GM19395 (cell line): Measurements from ENCODE around the gene TERT.

ENCODE experiments used
- ATAC-seq: cut with Tn5 transposase; IDR thresholded peaks from one replicate; pipeline ENCODE4 v1.9.1; 2021; ENCODE audit warnings: mild to moderate bottlenecking, moderate library complexity; ENCODE audit not compliant: unreplicated experiment

TERT gene

GRCh38 chr5:1265026-1265425 lies 29.8 kb downstream of the TERT start:
- no peak for ATAC-seq

- no peak for ATAC-seq
These were observed 30.7 kb downstream of the TERT start for GRCh38 chr5:1264211-1264610.

DNA sequence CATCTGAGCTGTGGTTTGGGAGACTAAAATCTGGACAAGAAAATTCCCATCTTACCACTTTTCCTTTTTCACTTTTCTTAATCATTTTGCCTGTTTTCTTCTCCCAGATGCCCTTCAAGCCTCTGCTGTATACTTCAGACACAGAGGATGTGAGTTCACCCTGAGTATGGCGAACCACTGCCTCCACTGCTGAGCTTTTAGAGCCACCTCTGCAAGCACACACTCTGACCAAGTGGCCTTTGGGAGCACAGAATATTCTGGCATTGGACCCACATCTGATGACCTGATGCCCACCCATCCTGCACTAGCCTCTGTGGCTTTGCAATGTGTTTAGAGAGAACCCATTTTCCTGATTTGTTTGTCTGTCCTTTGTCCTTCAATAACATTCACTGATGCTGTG lies 32.5 kb downstream of the TERT start:
- ATAC-seq = no peak

- ATAC-seq = no peak
These were observed 33.2 kb downstream of the TERT start for GRCh38 chr5:1261643-1262042.

GRCh38 chr5:1259806-1260480 lies 34.9 kb downstream of the TERT start:
- ATAC-seq = no peak

DNA sequence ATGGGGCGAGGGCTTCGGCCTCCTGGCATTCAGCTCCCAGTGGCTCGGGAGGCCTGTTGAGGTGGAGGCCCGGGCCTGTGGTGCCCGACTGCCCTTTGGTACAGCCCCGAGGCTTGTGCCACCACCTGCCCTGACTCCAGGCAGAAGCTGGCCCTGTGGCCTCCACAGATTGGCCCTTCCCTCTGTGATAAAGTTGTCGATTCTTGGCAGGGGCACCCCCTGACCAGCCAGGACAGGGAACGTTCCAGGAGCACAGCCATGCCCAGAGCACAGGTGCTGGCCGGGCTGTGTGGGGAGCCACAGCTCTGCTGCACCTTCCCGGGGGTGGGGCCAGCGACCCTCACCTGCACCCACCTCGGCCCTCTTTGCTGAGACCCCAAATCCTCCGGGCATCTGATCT lies 37.0 kb downstream of the TERT start:
- ATAC-seq = no peak

DNA sequence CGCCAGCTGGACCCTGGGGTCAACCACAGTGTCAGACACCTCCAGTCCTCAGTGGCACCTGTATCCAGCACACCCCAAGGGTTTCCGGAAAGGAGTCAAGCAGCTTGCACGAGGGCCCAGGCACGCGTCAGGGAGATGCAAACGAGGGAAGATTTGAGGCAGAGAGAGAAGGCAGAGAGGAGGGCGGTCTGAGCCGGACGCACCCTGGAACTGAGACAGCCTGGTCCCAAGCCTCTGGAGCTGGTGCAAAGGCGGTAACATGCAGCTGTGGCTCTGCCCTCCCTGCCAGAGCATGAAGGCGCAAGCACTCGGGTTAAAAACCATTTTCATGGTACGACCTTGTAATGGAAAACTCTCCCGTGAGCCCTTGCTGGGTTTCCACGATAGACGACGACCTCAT lies 37.5 kb downstream of the TERT start:
- no peak for ATAC-seq

DNA sequence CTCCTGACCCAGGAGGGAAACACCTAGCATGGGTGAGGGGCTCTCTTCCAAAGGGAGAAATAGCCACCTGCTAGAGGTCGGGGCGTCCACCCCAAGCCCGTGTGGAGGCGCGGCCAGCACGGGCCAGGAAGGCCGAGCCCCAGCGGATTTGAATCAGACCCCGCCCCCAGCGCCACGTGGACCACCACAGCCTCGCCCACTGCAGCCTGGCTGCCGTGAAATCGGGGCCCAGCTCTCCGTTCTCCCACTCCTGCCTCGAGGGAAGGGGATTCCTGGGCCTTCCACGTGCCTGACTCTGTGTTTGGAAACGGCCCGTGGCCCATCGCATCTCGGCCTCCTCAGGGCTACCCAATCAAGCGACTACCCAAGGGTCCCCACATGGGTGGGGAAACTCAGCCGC lies 38.1 kb downstream of the TERT start:
- no peak for ATAC-seq

- ATAC-seq = no peak
These were observed 39.7 kb downstream of the TERT start for GRCh38 chr5:1255081-1255561.

DNA sequence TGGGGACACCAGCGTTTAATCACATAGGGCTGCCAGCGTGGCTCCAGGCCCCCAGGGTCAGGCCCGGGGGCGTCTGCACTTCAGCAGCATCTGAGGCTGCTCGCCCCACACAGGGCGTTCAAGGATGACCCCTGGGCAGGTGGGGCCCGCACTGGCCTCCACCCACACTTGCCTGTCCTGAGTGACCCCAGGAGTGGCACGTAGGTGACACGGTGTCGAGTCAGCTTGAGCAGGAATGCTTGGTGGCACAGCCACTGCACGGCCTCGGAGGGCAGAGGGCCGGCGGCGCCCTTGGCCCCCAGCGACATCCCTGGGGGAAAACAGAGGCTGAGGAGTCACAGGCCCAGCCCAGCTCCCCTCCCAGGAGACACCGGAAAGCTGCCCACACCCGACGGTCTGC lies 40.7 kb downstream of the TERT start:
- ATAC-seq = no peak

DNA sequence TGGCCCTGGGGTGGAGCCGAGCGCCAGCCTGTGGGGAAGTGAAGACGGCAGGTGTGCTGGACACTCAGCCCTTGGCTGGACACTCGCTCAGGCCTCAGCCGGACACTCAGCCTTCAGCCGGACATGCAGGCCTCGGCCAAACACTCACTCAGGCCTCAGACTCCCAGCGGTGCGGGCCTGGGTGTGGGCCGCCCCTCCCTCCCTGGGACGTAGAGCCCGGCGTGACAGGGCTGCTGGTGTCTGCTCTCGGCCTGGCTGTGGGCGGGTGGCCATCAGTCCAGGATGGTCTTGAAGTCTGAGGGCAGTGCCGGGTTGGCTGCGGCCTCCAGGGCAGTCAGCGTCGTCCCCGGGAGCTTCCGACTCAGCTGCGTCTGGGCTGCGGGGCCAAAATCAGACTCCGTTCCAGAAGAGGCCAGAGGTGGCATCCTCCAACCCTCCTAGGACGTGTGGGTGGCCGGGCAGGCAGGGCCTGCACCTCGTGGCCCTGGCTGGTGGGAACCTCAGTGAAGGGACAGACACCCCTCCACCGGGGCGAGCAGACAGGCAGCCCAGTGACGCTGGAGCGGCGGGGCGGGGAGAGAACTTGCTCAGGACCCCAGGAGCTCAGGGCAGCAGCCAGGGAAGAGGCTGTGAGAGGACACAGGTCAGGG lies 41.3 kb downstream of the TERT start:
- no peak for ATAC-seq

DNA sequence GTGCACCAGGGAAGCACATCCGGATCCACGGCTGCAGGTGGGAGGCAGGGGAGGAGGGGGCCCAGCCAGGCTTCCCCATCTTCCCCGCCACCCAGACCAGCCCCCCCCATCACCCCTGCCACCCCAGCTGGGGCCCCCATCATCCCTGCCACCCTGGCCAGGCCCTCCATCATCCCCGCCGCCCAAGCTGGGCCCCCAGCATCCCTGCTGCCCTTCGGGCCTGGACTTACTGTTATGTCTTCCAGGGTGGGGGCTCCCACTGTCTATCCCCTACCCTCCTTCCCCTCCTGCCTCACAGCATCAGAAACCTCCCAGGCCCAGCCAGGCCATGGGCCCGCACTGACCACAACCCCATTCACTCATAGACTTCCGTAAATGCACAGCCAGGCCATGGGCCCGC lies 42.2 kb downstream of the TERT start:
- no peak for ATAC-seq

- ATAC-seq = no peak
These were observed 42.9 kb downstream of the TERT start for GRCh38 chr5:1251678-1252580.

GRCh38 chr5:1249366-1250280 lies 45.2 kb downstream of the TERT start:
- no peak for ATAC-seq

DNA sequence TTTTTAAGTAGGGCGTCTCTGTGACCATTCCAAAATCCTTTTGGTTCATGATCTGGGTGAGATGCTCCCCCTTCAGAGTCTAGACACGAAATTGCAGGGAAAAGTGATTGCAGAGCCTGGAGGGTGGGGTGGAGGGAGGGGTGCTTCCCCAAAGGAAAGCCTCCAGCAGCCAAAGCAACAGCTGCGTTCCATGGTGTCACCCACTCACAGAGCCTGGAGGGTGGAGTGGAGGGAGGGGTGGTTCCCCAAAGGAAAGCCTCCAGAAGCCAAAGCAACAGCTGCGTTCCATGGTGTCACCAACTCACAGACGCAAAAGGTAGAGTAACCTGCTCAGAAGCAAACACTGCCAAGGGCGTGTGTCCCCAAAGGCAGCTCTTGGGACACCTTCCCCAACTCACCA lies 47.1 kb downstream of the TERT start:
- ATAC-seq = no peak

GRCh38 chr5:1246711-1247431 lies 48.0 kb downstream of the TERT start:
- ATAC-seq = no peak

- no peak for ATAC-seq
These were observed 48.8 kb downstream of the TERT start for GRCh38 chr5:1245905-1246576.

- ATAC-seq = no peak
These were observed 49.9 kb downstream of the TERT start for GRCh38 chr5:1244976-1245375.

- ATAC-seq = no peak
These were observed 50.6 kb downstream of the TERT start for GRCh38 chr5:1244255-1244654.
